Skin epidermis (tissue), 12 donors: ENCODE results near the gene THADA.

Experiments used
- H3K27ac ChIP-seq, 21 experiments: fragments of 200-600 bp; sonication (generic) in 11 of 21; one replicate each; pipeline ENCODE4 v1.5.0; 2020; ENCODE audit warnings: mild to moderate bottlenecking in 3 of 21, inconsistent platforms in 2 of 21, moderate library complexity in 2 of 21
- H3K4me3 ChIP-seq, 7 experiments: fragments of 200-600 bp; sonication (generic) in 2 of 7; one replicate each; pipeline ENCODE4 v1.5.0; 2020; ENCODE audit warnings: inconsistent platforms in 2 of 7, mild to moderate bottlenecking in 2 of 7, moderate library complexity in 1 of 7

THADA gene

GRCh38 chr2:43262239-43262638 is 333.6 kb downstream of the THADA start:
- H3K4me3 ChIP-seq, result no peak overlapping the region
- no peak overlapping the region for H3K27ac ChIP-seq

GRCh38 chr2:43259512-43259911 is 336.3 kb downstream of the THADA start:
- H3K4me3 ChIP-seq, result no peak overlapping the region
- no peak overlapping the region for H3K27ac ChIP-seq

- no peak overlapping the region for H3K4me3 ChIP-seq
- no peak overlapping the region for H3K27ac ChIP-seq
Observed at GRCh38 chr2:43258547-43259156, 337.2 kb downstream of the THADA start.

GRCh38 chr2:43255296-43255910 is 340.4 kb downstream of the THADA start:
- Histone ChIP-seq H3K4me3 (no peak overlapping the region), H3K27ac (peak overlapping the region in 15 of 21 experiments; percentile 2 to 72 (median 43))

GRCh38 chr2:43254331-43254730 is 341.5 kb downstream of the THADA start:
- Histone ChIP-seq H3K27ac (peak overlapping the region in 2 of 21 experiments; percentile 4 to 51), H3K4me3 (no peak overlapping the region)

GRCh38 chr2:43251171-43251731 is 344.6 kb downstream of the THADA start:
- H3K4me3 ChIP-seq, result no peak overlapping the region
- peak overlapping the region in 19 of 21 experiments; percentile 1 to 85 (median 62) for H3K27ac ChIP-seq

- H3K27ac ChIP-seq, result no peak overlapping the region
Observed at GRCh38 chr2:43250015-43250414, 345.8 kb downstream of the THADA start.

GRCh38 chr2:43248621-43249020 is 347.2 kb downstream of the THADA start:
- Histone ChIP-seq H3K4me3 (no peak overlapping the region), H3K27ac (no peak overlapping the region)

More at GRCh38 chr2:43250015-43250414, 345.8 kb downstream of the THADA start:
- H3K4me3 ChIP-seq, result no peak overlapping the region

- no peak overlapping the region for H3K4me3 ChIP-seq
- H3K27ac ChIP-seq, result no peak overlapping the region
Observed at GRCh38 chr2:43246641-43247040, 349.2 kb downstream of the THADA start.

GRCh38 chr2:43241558-43241957 is 354.3 kb downstream of the THADA start:
- peak overlapping the region in 1 of 21 experiments; percentile 8 for H3K27ac ChIP-seq

GRCh38 chr2:43240766-43241150 is 355.1 kb downstream of the THADA start:
- peak overlapping the region in 16 of 21 experiments; percentile 14 to 74 (median 49) for H3K27ac ChIP-seq

More at GRCh38 chr2:43241558-43241957, 354.3 kb downstream of the THADA start:
- no peak overlapping the region for H3K4me3 ChIP-seq

GRCh38 chr2:43239981-43240765 is 355.7 kb downstream of the THADA start:
- H3K27ac ChIP-seq, result peak overlapping the region in 16 of 21 experiments; percentile 14 to 74 (median 49)
- H3K4me3 ChIP-seq, result no peak overlapping the region

More at GRCh38 chr2:43240766-43241150, 355.1 kb downstream of the THADA start:
- H3K4me3 ChIP-seq, result no peak overlapping the region

- H3K4me3 ChIP-seq, result no peak overlapping the region
- H3K27ac ChIP-seq, result peak overlapping the region in 9 of 21 experiments; percentile 18 to 73 (median 63)
Observed at GRCh38 chr2:43238813-43239212, 357.0 kb downstream of the THADA start.

GRCh38 chr2:43238176-43238575 is 357.7 kb downstream of the THADA start:
- no peak overlapping the region for H3K4me3 ChIP-seq
- H3K27ac ChIP-seq, result peak overlapping the region in 7 of 21 experiments; percentile 2 to 64 (median 39)

- Histone ChIP-seq H3K27ac (peak overlapping the region in 7 of 21 experiments; percentile 9 to 42 (median 17)), H3K4me3 (no peak overlapping the region)
Observed at GRCh38 chr2:43233218-43234212, 362.3 kb downstream of the THADA start.

- Histone ChIP-seq H3K27ac (peak overlapping the region in 2 of 21 experiments; percentile 19 to 34), H3K4me3 (no peak overlapping the region)
Observed at GRCh38 chr2:43230951-43231827, 364.6 kb downstream of the THADA start.

GRCh38 chr2:43230351-43230885 is 365.4 kb downstream of the THADA start:
- Histone ChIP-seq H3K4me3 (no peak overlapping the region), H3K27ac (peak overlapping the region in 2 of 21 experiments; percentile 19 to 34)
